Choroid plexus epithelial cell (primary cell): ENCODE measurements around the gene NLGN1.

Experiments
- DNase-seq: peaks from one replicate; pipeline ENCODE4 v3.0.0-alpha.2; 2010; ENCODE audit warnings: low read depth
- H3K4me3 ChIP-seq: 2 replicates; pipeline ENCODE4 v1.5.1; 2011; ENCODE audit warnings: low read depth, mild to moderate bottlenecking, control low read depth, low read length, moderate library complexity
- CTCF ChIP-seq: conservative IDR thresholded peaks from 2 replicates; pipeline ENCODE4 v1.5.1; 2011; ENCODE audit warnings: low read depth, mild to moderate bottlenecking, control low read depth, inconsistent platforms, low read length, moderate library complexity

NLGN1 gene

GRCh38 chr3:174186377-174186989 is 788.9 kb downstream of the NLGN1 start:
- DNase-seq, result no peak
- TF ChIP-seq CTCF, result no peak
- H3K4me3 ChIP-seq, result no peak overlapping the region

GRCh38 chr3:174191380-174191779 is 793.8 kb downstream of the NLGN1 start:
- no peak for TF ChIP-seq CTCF
- no peak overlapping the region for H3K4me3 ChIP-seq
- no peak for DNase-seq

GRCh38 chr3:174191895-174192294 is 794.4 kb downstream of the NLGN1 start:
- TF ChIP-seq CTCF, result no peak
- no peak overlapping the region for H3K4me3 ChIP-seq
- no peak for DNase-seq

- H3K4me3 ChIP-seq, result no peak overlapping the region
- no peak for DNase-seq
Measured at GRCh38 chr3:174192471-174192870, 794.9 kb downstream of the NLGN1 start.

GRCh38 chr3:174193604-174194003 is 796.1 kb downstream of the NLGN1 start:
- H3K4me3 ChIP-seq, result no peak overlapping the region
- DNase-seq, result no peak
- TF ChIP-seq CTCF, result no peak

More at GRCh38 chr3:174192471-174192870, 794.9 kb downstream of the NLGN1 start:
- no peak for TF ChIP-seq CTCF

- no peak for DNase-seq
- no peak for TF ChIP-seq CTCF
- H3K4me3 ChIP-seq, result no peak overlapping the region
Measured at GRCh38 chr3:174197416-174197815, 799.9 kb downstream of the NLGN1 start.

- H3K4me3 ChIP-seq, result no peak overlapping the region
- peak; percentile 54 for DNase-seq
- no peak for TF ChIP-seq CTCF
Measured at GRCh38 chr3:174198199-174198598, 800.7 kb downstream of the NLGN1 start.
